ENCODE measurements around the gene ZBTB7C. TPM values are rescaled to one million over a fixed set of nuclear protein-coding genes. Genes with fewer than 3 reads are reported as not detected.

ZBTB7C gene
- total RNA-seq, 1 donor: not detected

DNA sequence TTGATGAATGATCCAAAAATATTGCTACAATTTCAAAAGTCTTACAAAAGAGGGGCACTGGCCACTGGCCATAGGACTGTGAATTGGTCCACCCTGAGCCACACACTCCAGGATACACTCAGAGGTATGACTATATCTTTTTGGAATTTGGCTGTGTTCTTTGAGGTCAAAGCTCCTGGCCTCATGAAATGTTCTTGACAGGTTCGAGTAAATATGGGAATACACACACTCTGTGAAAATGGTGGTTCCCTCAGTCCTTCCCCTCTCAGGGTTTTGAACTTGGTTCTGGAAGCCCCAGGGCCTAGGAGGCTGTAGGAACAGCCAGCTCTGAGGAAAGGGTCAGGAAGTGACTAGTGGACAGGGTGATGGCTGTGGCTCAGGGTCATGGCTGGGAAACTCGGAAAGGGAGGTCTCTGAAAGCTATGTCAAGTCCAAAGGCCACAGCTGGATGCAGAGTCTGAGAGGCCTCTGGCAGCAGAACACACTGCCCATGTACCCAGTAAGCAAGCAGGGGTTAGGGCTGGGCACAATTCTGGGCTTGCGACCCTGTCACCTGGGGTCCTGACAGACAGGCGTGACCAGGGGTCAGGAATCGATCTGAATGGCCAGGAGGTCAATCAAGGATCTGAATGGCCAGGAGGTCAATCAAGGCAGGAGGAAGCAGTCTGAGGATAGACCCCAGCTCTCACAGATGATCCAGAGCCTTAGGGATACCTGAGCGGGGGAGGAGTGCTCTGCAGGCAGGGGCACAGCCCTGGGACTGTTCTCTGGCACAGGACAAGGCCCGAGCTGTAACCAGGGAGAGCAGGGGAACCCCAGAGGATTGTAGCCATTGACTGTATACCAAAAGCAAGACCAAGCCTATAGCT lies 255.3 kb downstream of the ZBTB7C start:
- no peak for DNase-seq (ENCODE audit: low read depth in 2 of 3, low spot score in 2 of 3)

DNA sequence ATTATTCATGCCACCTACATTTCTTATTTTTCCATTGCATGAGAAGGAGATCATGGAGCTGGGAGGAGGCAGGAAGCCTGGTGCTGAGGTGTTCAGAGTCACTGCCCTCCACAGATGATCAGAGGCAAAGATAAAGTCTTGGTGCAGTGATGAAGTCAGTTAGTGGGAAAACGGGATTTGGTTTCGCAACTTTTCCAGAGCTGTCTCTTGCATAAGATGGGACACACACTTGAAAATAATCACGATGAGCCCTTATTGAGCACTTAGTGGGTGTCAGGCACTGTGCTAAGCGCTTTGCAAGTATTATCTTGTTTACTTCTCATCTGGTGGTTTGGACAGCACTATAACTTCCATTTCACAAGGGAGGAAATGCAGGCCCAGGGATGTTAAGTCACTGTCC lies 256.6 kb downstream of the ZBTB7C start:
- DNase-seq (ENCODE audit: low read depth in 2 of 3, low spot score in 2 of 3): no peak

DNA sequence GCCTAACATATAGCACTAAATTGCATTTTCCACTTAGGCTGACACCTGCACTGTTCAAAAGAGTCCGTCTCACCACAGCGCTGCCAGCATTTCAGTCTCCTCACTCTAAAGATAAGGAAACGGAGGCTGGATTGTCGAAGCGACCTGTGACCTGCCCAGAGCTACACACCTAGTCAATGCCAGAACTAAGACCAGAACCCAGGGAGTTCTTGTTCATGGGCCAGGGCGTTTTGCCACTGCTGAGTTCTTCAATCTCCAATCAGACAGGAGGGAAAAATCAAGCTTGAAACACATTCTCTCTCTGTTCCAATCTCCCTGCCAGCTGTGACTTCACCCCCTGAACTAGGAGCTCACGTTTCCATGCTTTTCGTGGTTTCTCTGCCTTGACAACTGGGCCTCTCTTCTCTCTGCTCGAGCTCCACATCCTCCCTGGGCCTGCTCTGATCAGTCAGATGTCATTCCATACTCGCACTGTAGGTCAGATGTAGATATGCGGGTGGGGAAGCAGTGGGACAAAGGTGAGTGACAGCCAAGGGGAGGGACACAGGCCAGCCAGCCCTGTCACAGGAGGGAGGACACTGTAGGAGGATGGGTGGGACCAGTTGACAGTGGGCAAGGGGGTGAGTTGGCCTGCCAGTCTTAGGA lies 257.6 kb downstream of the ZBTB7C start:
- DNase-seq (ENCODE audit: low read depth in 2 of 3, low spot score in 2 of 3): no peak

DNA sequence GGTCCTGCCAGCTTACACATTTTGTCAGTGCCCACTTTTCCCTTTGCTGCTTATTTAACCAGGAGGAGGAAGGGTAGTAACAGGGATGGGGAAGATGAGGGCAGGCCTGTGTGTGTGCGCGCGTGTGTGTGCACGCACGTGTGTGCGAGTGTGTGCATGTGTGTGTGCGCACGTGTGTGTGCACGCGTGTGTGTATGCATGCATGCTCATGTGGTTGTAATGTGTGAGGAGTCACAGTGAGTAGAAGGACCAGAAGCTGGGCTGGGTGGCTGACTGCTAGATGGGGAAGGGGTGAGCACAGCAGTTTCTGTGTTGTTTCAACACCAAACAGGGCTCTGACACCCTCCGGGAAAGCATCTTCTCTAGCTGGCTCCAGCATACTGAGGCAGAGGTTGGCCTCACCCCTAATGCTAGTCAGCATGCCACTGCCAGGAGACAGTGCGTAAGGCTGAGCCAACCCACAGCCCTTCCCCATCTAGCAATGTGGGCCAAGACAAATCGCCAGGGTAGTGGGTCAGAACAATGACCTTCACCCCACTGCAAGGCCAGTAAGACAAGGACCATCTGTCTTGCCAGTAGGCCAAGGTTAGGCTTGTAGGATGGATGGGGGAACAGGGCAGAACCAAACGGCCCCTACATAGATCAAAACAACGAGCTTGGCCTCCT lies 260.0 kb downstream of the ZBTB7C start:
- DNase-seq (ENCODE audit: low read depth in 2 of 3, low spot score in 2 of 3): no peak

DNA sequence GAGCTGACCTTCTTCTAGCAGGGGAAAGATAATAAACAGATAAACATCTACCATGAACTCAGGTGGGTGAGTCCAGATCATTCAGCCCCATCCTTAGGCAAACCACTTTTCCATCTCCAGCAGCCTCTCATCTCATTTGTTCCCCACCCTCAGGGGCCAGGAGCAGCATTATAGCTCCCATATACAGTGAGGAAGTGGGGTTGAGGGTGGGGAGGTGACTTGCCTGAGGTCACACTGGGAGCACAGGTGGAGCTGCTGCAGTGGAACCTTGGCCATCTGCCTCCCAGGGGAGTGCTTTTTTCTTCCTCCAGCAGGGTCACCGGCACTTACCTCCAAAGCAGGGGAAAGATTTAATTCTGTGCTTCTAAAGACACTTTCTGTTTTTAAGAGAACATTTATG lies 266.2 kb downstream of the ZBTB7C start:
- no peak for DNase-seq (ENCODE audit: low read depth in 2 of 3, low spot score in 2 of 3)

DNA sequence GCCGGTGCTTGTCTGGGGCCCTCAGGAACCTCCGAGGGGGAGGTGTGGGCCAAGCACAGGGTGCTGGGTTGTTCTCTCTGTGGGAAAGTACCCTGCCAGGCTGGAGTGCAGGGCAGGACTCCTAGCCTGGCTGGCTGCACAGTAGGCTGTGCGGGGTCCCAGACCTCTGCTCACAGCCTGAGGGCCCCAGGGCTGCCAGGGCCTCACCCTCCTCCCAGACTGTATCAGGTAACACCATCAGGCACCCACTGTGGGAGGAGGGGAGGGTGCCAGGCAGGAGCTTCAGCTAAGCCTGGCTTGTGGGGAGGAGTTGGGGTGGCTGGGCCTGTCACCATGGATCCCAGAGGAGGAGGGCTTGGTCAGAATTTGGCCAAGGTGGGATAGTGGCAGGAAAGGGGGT lies 266.8 kb downstream of the ZBTB7C start:
- no peak for DNase-seq (ENCODE audit: low read depth in 2 of 3, low spot score in 2 of 3)

DNA sequence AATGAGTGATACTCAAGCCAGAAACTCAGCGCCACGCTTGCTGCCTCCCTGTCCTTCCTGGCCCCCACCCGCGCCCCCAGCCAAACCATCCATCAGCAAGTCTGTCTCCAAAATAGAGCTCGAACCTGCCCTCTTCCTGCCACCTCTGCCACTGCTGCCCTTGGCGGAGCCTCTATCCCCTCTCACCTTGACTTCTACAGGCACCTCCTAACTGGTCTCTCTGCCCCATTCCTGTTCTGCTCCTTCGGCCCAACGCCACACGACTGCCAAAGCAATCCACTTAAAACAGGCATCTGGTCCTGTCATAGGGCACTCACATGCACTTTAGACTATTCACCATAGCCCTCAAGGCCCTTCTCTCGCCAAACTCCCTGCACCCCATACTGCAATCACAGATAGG lies 268.5 kb downstream of the ZBTB7C start:
- DNase-seq (ENCODE audit: low read depth in 2 of 3, low spot score in 2 of 3): no peak

DNA sequence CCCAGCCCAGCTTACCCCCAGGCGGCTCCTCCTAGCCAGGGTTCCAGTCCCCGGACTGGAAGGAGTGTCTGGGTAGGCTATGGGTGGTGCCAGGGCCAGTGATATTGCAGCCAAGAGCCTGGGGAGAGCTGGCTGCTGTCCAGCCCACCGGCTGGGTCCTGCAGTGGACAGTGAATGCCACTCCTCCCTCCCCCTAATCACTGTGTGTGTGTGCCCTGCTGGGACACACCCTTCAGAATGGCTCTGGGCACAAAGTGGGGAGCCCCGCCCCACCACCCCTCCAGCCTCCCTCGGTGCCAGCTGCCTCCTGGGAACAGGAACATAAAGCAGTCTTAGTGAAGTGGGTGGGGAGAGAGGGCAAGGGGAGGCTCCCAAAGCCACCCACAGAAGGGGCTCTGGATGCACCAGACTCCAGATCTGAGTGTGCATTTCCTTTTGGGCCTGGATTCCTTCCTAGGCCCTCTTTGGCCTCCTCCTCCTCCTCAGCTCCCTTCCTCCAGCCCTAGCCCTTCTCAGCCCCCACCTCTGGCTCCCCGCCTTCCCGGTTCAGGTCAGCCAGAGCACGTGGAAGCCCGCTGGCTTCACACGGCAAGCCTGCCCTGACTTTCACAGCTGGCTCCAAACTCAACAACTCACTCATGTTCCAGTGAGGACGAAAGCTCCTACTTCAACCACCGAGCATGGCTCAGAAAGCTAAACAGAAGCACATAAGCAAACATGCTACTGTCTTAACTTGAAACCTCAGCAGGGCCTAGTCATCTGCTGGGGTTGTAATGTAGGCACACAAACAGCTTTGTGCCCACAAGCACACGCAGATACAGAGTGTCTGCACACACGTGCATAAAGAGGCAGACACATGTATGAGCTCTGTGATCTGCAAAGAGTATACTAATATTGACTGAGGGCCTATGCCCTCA lies 269.5 kb downstream of the ZBTB7C start:
- DNase-seq (ENCODE audit: low read depth in 2 of 3, low spot score in 2 of 3): no peak

DNA sequence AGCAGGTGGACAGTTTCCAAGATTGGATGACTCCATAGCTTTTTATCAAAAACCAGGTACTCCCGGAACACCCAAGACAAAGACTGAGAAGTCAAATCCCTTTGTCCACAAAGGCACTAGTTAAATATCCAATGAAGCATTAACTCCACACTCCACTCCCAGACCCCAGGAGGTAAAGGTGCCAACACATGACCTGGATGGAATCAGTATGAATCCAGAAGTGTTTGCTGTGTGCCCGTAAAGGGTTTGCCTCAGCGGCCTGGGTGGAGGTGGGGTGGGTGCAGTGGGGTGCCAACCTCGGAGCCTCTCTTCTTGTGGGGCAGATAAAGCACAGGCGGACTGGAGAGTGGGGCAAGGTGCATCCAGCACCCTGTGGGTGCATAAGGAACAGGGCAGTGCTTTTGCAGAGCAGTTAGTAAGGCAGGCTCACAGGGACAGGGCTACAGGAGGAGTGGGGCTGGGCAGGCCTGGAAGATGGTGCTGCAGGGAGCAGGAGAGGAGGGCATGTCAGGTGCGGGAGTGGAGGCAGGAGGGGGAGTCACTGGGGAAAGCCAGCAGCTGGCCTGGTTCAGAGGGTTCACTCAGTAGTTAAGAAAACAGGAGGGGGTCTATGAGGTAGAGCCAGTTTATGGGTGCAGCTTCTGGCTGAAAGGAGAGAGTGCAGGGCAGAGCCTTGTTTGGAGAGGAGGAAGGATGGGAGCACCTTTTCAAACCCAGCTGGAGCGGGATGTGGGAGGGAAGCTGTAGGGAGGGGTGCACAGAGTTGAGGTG lies 270.3 kb downstream of the ZBTB7C start:
- no peak for DNase-seq (ENCODE audit: low read depth in 2 of 3, low spot score in 2 of 3)

DNA sequence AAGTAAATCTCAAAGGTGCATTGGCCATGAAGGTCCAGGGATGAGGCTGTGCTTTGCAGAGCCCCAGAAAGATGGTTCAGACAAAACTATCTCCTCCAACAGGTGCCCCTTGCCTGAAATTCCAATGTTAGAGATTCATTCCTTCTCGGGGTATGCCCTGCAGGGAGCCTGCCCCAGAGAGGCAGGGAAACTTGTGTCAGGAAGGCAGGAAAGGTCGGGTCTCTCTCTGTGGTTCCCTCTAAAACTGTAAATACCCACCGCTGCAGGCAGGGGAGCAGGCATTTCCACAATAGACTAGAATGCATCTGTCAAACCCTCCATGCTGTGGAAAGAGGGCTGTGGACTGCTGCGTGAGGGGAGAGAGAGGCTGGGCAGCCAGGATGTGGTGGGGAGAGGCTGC lies 271.0 kb downstream of the ZBTB7C start:
- DNase-seq (ENCODE audit: low read depth in 2 of 3, low spot score in 2 of 3): peak in 1 of 3 donors; percentile 8

DNA sequence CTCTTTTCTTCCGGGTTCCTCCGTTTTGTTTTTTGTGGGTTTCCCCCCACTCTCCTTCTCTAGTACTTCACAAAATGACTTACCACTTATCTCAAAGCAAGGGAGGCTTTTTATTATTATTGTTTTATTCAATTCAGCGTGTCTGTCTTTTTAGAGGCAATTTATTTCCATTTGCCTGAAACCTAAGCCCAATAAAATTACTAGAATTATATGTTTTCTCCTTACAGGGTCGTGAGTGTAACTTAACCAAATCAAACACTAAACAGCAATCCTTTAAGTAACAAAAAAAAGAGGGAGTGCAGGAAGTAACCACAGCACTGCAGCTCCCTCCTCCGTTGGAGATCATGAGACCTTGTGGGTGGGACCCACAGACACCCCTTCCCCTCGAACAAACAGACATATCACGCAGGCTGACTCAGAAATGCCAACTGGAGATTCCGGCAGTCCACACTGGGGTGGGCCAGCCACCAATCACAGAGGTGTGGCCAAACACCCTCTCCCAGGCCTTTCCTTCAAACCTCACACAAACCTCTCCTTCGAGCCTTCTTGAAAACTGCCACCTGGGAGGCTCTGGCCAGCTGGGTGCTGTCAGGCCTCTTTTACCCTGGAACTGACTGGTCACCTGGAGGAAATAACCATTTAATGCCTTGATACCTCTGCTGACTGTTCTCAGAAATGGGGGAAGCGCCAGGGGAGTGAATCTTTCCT lies 271.7 kb downstream of the ZBTB7C start:
- DNase-seq (ENCODE audit: low read depth in 2 of 3, low spot score in 2 of 3): peak in 1 of 3 donors; percentile 14

DNA sequence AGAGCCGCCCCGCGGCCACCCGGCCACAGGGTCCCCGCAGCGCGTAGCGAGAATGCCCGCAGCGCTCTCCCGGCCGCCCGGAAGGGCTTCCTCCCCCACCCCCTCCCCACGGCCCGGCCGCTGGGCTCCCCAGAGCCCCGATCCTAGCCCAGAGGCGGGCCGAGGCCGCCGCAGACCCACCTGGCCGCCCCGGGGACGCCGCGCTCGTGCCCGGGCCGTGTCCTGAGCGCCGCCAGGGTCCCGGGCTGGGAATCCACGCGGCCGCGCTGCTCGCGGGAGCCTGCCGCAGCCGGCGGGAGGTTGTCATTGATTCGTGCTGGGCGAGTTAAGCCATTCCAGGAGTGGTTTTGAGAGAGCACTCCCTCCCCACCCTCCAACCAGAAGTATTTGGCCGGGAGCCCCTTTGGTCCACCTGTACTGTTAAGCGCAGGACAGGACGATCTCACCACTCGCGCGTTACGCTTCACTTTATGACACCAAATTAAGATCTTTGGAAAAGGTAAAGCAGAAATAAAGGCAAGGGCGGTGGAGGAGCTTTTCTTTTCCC lies 272.3 kb downstream of the ZBTB7C start:
- DNase-seq (ENCODE audit: low read depth in 2 of 3, low spot score in 2 of 3): peak in 1 of 3 donors; percentile 8

DNA sequence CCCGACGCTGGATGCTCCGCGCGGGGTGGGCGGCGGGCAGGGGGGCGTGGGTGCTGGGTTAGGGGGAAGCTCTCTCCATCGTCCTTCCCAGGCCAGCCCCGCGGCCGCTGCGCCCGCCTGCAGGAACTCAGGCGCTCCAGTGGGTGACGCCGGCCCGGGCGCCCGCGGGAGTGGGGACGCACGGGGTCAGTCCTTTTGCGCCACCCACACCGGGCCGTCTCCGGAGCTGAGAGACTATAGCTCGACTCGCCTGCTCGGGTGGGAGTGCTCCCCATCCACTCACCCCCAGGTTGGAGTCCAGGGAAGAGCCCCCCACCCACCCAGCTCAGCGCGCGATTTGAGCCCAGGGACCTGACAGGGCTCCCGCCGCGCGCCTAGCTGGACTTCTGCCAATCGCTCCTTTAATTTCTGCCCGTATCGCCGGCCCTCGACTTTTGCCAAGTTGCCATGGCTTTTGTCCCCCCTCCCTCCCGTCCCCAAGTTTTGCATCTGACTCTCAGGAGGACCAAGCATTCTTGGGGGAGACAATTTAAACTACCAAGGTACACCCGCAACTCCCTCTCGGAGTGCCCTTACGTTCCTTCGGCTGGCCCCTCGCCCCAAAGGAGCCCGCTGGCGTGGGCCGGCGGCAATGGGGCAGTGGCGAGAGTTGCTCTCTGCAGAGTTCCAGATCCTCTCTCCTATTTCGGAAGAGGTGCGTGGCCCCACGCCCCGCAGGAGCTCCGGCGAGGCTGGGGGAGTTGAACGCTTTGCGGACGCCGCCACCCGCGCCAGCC lies 272.9 kb downstream of the ZBTB7C start:
- DNase-seq (ENCODE audit: low read depth in 2 of 3, low spot score in 2 of 3): peak in 1 of 3 donors; percentile 3

DNA sequence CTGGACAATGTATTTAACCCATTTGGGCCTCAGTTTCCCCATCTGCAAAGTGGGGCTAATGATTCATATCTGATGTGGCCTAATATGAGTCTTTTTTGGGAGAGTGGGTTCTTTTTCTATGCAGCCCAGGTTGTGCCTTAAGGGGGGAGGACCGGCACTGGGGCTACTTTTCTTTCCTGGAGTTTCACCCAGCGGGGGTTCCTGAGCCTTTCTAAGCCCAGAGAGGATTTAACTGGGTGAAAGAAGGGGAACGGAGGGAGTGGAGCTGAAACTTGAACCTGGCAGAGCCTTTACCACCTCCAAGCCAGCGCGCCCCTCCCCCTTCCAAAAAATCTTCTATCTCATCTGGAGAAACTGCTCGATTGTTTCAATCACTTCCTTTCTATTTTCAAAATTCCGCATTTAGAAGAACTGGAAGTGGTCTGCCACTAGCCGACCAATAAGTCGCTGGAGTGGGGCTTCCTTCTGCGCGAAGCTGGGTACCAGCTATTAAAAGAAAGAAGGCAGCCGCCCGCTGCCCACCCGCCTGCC lies 273.7 kb downstream of the ZBTB7C start:
- DNase-seq (ENCODE audit: low read depth in 2 of 3, low spot score in 2 of 3): peak in 1 of 3 donors; percentile 5

DNA sequence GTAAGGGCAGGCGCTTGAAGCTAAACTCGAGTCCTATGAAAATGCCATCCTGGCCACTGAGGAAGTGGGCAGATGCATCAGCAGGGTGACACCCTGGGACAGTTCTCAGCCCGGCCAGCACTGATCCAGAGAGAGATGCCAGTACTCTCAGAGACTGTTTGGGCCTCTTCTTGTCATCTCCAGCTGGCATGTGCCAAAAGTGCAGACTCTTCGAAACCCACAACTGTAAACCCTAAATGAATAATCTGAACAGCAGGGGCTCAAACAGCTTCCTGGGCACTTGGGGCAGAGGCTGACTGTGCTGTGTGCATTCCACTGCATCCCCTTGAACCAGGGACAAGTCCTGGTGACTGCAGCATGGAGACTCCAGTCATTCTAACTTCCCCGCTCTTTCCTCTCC lies 274.6 kb downstream of the ZBTB7C start:
- DNase-seq (ENCODE audit: low read depth in 2 of 3, low spot score in 2 of 3): no peak

DNA sequence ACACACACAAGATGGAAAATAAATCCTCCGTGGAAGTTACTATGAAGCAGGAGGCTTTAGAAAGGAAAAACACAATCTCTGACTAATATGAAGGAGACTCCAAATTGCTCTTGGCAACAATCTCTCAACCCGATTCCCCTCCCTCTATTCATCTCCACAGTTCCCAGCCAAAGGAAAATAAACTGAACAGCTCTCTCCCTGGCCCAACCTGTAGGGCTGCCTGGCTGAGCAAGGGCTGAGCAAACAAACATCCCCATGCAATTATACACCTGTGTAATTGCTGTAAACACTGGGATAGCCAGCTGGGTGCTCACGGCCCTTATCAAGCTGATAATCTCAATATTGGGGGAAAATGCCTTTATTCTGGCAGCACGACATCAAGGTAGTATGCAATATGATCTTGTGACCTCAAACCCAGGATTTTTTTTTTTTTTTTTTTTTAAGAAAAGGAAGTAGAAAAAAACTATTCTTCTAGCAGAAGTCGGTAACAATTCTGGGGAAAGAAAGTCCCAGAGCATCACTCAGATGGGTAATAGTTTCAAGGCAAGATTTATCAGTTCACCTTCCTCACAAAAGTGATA lies 275.4 kb downstream of the ZBTB7C start:
- DNase-seq (ENCODE audit: low read depth in 2 of 3, low spot score in 2 of 3): no peak

DNA sequence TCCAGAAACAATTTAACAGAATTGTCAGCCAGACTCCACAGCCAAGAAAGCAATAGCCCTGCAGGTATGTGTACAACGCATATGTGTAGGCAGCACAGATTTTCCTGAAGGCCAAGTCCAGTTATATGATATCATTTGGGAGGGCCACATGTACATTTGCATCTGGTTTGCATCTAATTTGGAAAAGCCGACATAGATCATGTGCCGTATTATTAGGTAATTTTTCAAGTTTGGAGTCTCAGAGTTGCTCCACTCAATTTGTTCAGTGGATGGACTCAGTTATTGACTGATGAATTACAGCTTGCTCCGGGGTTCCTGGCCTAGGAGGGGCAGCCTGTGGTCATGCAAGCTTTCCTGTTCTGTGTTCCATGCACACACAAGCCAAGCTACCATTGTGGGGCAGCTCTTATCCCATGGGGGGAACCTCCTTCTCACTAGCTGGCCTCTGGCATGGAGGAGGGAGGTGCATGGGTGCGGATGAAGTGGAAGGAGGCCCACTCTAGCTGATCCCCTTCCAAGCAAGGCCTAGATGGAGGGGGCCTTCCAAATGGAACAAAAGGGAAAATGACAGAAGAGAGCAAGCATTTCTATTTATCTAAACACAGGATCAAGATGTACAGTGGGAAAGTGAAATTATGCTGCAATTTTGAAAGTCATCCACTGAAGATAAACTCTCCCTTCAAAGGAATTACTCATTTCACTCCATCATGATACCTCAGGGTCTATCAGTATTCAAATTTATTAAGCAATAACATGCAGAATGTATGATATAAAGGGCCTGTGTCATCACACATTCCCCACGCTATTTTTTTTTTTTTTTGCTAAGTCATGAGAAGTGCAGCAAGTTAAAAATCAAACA lies 276.2 kb downstream of the ZBTB7C start:
- DNase-seq (ENCODE audit: low read depth in 2 of 3, low spot score in 2 of 3): no peak
